Breast epithelium (tissue), 3 donors: ENCODE results near the gene ATP6V1G3.

Experiments
- POLR2A ChIP-seq: fragments of 450-650 bp; IDR thresholded peaks from one replicate; pipeline ENCODE4 v1.6.1; 2016; ENCODE audit warnings: antibody characterized with exemption, mild to moderate bottlenecking, moderate library complexity
- POLR2AphosphoS5 ChIP-seq, 3 donors: sonication (generic); formaldehyde crosslinking; IDR thresholded peaks; one replicate each; pipeline ENCODE4 v1.6.1; 2017; ENCODE audit warnings: antibody characterized with exemption in 3 of 3
- TF ChIP-seq, protein P1 (sequence below), 3 donors: fragments of 450-650 bp; IDR thresholded peaks; one replicate each; pipeline ENCODE4 v1.5.1; 2016 to 2017; ENCODE audit warnings: antibody characterized with exemption in 3 of 3, mild to moderate bottlenecking in 3 of 3, moderate library complexity in 3 of 3

- TF ChIP-seq, protein P1, sequence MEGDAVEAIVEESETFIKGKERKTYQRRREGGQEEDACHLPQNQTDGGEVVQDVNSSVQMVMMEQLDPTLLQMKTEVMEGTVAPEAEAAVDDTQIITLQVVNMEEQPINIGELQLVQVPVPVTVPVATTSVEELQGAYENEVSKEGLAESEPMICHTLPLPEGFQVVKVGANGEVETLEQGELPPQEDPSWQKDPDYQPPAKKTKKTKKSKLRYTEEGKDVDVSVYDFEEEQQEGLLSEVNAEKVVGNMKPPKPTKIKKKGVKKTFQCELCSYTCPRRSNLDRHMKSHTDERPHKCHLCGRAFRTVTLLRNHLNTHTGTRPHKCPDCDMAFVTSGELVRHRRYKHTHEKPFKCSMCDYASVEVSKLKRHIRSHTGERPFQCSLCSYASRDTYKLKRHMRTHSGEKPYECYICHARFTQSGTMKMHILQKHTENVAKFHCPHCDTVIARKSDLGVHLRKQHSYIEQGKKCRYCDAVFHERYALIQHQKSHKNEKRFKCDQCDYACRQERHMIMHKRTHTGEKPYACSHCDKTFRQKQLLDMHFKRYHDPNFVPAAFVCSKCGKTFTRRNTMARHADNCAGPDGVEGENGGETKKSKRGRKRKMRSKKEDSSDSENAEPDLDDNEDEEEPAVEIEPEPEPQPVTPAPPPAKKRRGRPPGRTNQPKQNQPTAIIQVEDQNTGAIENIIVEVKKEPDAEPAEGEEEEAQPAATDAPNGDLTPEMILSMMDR (IDR thresholded peaks at IDR 0.05) = no peak
- TF ChIP-seq POLR2AphosphoS5 (IDR thresholded peaks at IDR 0.05) = no peak
- no peak for TF ChIP-seq POLR2A
Measured at GRCh38 chr1:198584163-198584562, 43.7 kb upstream of the ATP6V1G3 start.
